CMK (cell line): Measurements from ENCODE around the gene NPHS2.
"Not testable (repeated sequence)": the region's sequence is repeated elsewhere in the genome, so short reads cannot be mapped to it uniquely, and the experiment has no call there.

Experiments
- DNase-seq: peaks from one replicate; pipeline ENCODE4 v3.0.0-alpha.2; 2010; ENCODE audit warnings: low read depth

Gene NPHS2

DNA sequence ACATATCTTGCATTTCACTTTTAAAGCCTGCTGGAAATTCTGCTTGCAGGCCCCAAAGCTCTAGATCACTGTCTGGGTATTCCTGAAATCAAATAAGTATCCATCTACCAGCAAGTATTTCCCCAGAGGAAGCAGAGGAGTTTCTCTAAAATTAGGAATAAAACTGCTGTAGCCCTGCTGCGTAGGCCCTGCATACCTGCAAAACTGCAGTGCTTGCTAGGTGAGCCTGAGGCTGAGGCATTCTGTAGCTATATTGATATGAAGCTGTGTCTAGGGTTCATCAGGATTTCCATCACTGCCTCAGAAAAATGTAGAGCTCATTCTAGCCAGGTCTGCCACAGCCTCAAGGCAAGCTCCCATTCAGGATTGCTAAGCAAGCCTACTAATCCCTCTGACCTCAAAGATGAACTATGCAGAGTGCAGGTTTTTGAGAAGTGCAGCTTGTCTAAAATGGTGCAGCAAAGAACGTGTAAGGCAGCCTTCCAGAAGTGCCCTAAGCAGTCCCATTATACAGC lies 28.7 kb downstream of the NPHS2 start:
- no peak for DNase-seq

DNA sequence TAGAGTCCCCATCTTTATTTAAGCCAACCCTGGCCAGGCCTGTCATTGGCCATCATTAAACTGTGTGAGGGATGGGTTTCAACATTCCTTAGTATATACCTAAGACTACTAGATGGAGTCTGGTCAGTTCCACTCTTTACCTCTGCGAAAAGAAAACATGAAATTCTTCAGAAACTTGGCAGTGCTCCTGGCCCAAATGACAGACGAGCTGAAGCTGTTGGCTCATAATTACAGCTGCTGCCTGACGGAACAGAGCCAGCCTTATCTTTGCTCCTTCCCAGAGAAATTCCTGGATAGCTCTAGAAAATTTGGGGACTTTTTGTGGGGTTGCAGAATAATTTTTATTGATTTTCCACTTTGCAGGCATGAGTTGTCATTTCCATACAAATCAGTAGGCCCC lies 30.4 kb downstream of the NPHS2 start:
- DNase-seq, result no peak

DNA sequence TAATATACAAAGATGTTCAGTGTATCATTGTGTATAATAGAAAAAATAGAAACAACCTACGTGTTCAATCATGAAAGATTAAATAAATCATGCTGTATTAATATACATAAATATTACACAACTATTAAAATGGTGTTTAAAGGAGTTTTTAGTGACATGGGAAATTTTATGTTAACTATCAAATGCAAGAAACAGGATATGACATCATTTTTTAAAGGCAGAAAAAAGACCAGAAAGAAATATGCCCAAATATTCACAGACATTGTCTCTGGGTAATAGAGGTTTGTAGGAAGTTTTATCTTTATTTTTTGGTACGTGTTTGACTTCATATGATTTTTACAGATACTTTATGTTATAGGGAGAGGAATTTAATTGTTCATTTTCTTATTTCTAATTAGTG lies 34.0 kb downstream of the NPHS2 start:
- no peak for DNase-seq

DNA sequence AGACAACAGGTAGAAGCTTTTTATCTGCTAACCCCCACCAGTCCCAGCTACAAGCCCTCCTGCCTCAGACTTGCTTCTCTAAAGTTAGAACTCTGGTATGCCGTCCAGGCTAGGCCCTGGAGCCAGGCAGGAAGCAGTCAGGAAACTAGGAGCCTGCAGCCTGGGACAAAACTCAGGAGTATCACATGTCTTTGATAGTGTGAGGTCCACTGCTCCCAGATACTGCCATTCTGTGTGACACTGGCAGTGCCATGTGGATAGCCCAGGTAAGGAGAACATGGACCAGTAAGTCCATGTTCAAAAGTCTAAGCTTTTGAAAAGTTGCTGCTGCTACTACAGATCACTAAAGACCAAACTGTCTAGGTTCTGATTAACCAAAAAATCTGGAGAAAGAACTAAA lies 45.4 kb downstream of the NPHS2 start:
- DNase-seq, result no peak

DNA sequence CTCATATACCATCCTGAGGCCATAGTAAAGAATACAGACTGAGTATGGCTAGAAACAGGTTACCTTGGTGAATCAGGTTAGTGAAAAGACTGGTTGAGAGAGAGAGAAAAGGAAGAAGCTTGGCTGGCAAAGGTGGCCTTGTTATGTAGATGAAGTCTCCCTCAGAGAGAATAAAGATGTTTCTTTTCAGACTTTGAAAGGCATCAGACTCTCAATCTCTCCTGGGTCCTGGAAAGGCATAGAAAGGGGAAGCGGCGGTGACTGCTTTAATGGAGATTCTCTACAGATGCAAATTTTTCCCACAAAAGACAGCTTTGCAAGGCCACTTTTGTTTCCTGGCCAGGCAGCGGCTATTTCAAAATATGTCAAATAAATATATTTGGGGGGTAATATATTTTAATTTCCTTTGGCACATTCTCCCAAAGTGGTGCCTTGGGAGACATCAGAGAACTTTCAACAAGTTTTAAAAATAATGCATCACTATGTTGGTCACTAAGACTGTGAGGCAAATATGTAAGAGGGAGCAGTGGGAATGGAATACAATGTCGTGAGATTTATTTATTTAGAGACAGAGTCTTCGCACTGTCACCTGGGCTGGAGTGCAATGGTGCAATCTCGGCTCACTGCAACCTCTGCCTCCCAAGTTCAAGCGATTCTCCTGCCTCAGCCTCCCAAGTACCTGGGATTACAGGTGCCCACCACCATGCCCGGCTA lies 46.1 kb downstream of the NPHS2 start:
- no peak for DNase-seq

DNA sequence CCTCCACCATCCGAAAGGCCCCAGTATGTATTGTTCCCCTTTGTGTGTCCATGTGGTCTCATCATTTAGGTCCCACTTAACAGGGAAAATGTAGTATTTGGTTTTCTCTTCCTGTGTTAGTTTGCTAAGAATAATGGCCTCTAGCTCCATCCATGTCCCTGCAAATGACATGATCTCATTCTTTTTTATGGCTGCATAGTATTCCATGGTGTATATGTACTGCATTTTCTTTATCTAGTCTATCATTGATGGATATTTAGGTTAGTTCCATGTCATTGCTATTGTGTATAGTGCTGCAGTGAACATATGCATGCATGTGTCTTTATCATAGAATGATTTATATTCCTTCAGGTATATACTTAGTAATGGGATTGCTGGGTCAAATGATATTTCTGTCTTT lies 57.2 kb downstream of the NPHS2 start:
- not testable (repeated sequence) for DNase-seq

DNA sequence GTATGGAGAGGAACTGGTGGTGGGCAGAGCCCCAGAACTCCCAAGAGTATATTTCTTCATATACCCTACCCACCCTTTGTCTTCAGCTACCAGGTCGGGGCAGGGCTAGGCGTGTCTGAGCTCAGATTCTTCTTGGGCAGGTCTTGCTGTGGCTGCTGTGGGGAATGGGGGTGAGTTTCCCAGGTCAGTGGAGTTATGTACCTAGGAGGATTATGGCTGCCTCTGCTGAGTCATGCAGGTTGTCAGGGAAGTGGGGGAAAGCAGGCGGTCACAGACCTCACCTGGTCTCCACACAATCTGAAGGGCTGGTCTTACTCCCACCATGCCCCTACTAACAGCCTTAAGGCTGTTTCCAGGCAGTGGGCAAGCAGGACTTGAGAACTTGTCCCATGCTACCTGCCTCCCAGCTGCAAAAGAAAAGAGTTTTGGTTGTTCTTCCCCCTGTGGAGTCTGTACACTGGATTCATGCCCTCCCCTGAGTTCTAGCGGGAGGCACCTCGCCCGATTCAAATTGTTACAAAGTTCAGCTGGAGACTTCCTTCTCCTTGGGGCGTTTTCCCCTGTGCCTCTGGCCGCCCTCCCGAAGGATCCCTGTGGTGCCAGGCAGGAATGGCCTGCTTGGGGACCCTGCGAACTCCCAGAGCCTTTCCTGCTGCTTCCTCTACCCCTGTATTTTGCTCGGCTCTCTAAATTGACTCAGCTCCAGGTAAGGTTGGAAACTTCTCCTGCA lies 58.6 kb downstream of the NPHS2 start:
- no peak for DNase-seq

DNA sequence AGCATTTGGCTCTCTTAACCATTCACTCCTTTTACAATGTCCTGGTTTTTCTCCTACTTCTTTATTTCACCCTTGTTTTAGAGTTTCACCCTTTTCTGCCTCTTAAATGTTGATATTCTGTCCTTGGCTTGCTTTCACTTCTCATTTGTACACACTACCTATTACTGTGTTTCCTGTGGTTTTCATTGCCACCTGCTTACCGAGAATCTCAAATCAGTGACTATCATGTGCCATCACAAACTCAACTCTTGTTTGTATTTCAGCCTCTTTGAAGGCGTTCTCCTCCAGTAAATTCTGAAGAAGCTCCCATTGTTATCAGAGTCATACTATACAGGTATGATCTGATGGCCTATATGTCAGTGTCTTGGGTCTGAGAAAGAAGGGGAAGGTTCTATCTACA lies 65.7 kb downstream of the NPHS2 start:
- no peak for DNase-seq

DNA sequence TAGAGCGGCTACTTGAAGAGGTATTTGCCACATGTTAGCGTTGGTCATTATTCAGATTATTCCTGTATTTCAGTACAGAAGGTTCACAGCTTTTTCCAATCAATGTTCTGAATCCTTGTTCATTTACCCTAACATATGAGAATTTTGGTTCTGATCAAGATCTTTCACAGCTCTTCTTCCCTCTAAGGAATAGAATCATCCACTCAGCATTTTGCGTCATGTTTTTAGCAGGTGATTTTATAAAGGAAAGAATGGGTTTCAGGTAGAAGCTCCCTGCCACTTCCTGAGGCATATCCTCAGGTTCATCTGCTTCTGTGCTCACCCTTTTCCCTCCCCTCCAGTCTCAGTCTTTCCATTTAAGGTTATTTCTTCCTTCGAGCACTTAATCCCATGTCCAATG lies 66.4 kb downstream of the NPHS2 start:
- DNase-seq, result no peak

DNA sequence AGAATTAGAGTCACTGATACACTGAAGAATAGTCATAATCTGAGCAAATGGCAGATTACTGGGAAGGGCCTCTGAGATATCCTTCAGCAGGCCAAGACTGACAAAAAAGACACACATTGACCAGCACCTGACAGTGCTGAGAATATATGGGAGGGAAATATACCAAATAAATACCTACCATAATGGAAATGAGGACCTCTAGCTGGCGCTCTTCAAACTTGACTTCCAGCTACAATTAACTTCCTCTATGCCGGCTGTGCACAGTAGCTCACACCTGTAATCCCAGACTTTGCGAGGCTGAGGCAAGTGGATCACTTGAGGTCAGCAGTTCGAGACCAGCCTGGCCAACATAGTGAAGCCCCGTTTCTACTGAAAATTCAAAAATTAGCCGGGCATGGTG lies 69.5 kb downstream of the NPHS2 start:
- DNase-seq, result no peak
